HepG2 (cell line): Measurements from ENCODE around the gene SPAAR. TPM values are rescaled to one million over a fixed set of nuclear protein-coding genes. Genes with fewer than 3 reads are reported as not detected.

Experiments
- DNMT3B ChIP-seq: conservative IDR thresholded peaks from 2 replicates; pipeline ENCODE4 v1.6.1; 2016; ENCODE audit warnings: missing biosample characterization, control low read depth
- FOXJ3 ChIP-seq: sonication (generic); formaldehyde crosslinking; IDR thresholded peaks from 2 replicates; pipeline ENCODE4 v1.4.0; 2020; ENCODE audit warnings: missing genetic modification reagents, mild to moderate bottlenecking, borderline replicate concordance
- KDM2A ChIP-seq: sonication (generic); formaldehyde crosslinking; IDR thresholded peaks from 2 replicates; pipeline ENCODE4 v1.4.0; 2020; ENCODE audit warnings: low read depth, missing genetic modification reagents, borderline replicate concordance
- KDM5B ChIP-seq: sonication (generic); formaldehyde crosslinking; IDR thresholded peaks from 2 replicates; pipeline ENCODE4 v1.4.0; 2020; ENCODE audit warnings: missing genetic modification reagents, mild to moderate bottlenecking, borderline replicate concordance
- KMT2A ChIP-seq: sonication (generic); formaldehyde crosslinking; IDR thresholded peaks from 2 replicates; pipeline ENCODE4 v1.4.0; 2020; ENCODE audit warnings: missing genetic modification reagents
- POLR2A ChIP-seq, 2 experiments: IDR thresholded peaks; 2 replicates each; pipeline ENCODE4 v1.6.1; 2011; ENCODE audit warnings: low read depth in 2 of 2, low read length in 2 of 2, mild to moderate bottlenecking in 1 of 2, moderate library complexity in 1 of 2; ENCODE audit not compliant: insufficient read depth in 1 of 2
- RARA ChIP-seq: IDR thresholded peaks from 2 replicates; pipeline ENCODE4 v1.6.1; 2016; ENCODE audit warnings: missing genetic modification reagents, missing compliant biosample characterization
- SMAD9 ChIP-seq: sonication (generic); formaldehyde crosslinking; IDR thresholded peaks from 2 replicates; pipeline ENCODE4 v1.5.1; 2020; ENCODE audit warnings: mild to moderate bottlenecking, missing genetic modification reagents
- SOX13 ChIP-seq, 3 experiments: fragments of 450-650 bp in 1 of 3; sonication (generic) in 1 of 3; formaldehyde crosslinking in 1 of 3; IDR thresholded peaks in 2 of 3; conservative IDR thresholded peaks in 1 of 3; 2 replicates each; pipeline versions ENCODE4 v1.5.0 to v1.6.1; 2016 to 2020; ENCODE audit warnings: antibody characterized with exemption in 1 of 3, mild to moderate bottlenecking in 1 of 3, missing compliant biosample characterization in 1 of 3, missing genetic modification reagents in 1 of 3, moderate library complexity in 1 of 3
- TEAD3 ChIP-seq: optimal IDR thresholded peaks from 2 replicates; pipeline ENCODE3; 2016; ENCODE audit warnings: borderline replicate concordance
- ZBTB20 ChIP-seq: sonication (generic); formaldehyde crosslinking; IDR thresholded peaks from 2 replicates; pipeline ENCODE4 v1.8.1; 2023; ENCODE audit warnings: missing genetic modification reagents, low read depth, mild to moderate bottlenecking, borderline replicate concordance
- ZBTB42 ChIP-seq: sonication (generic); formaldehyde crosslinking; IDR thresholded peaks from 2 replicates; pipeline ENCODE4 v1.5.0; 2020; ENCODE audit warnings: mild to moderate bottlenecking, missing genetic modification reagents
- ZEB1 ChIP-seq: IDR thresholded peaks from 2 replicates; pipeline ENCODE4 v1.6.1; 2012; ENCODE audit warnings: mild to moderate bottlenecking, low read depth, inconsistent platforms; ENCODE audit not compliant: insufficient replicate concordance
- ZNF138 ChIP-seq: sonication (generic); formaldehyde crosslinking; IDR thresholded peaks from 2 replicates; pipeline ENCODE4 v1.5.0; 2020; ENCODE audit warnings: mild to moderate bottlenecking, low read depth, missing genetic modification reagents
- polyA plus RNA-seq, 8 experiments: library from polyadenylated mRNA; depleted of rRNA in 3 of 8; stranded (reverse) in 7 of 8; unstranded in 1 of 8; fragments of >200 nt; fragmentation: Illumina TruSeq in 4 of 8; extraction: Trizol in 4 of 8; gene quantifications; 2 replicates each; pipeline versions ENCODE4 v1.2.1 to v1.2.3, GENCODE V29; 2011 to 2016; ENCODE audit warnings: low read depth in 4 of 8, missing spikeins in 1 of 8, mixed read lengths in 1 of 8; ENCODE audit not compliant: insufficient read depth in 1 of 8
- total RNA-seq, 5 experiments: library from RNA; depleted of rRNA; stranded (reverse); fragments of >200 nt; fragmentation: Illumina TruSeq; extraction: Trizol; gene quantifications; 2 replicates each; pipeline ENCODE4 v1.2.3, GENCODE V29; 2016; ENCODE audit warnings: low read depth in 1 of 5
- TF ChIP-seq, protein P1 (sequence below): IDR thresholded peaks from 2 replicates; pipeline ENCODE4 v1.4.0; 2020; ENCODE audit warnings: mild to moderate bottlenecking, missing genetic modification reagents
- TF ChIP-seq, protein P2 (sequence below): sonication (generic); formaldehyde crosslinking; IDR thresholded peaks from 2 replicates; pipeline ENCODE4 v1.8.1; 2023; ENCODE audit warnings: mild to moderate bottlenecking, missing genetic modification reagents
- TF ChIP-seq, protein P3 (sequence below): sonication (generic); formaldehyde crosslinking; IDR thresholded peaks from 2 replicates; pipeline ENCODE4 v1.5.0; 2020; ENCODE audit warnings: missing genetic modification reagents, mild to moderate bottlenecking, borderline replicate concordance
- TF ChIP-seq, protein P4 (sequence below): sonication (generic); formaldehyde crosslinking; IDR thresholded peaks from 2 replicates; pipeline ENCODE4 v1.4.0; 2020; ENCODE audit warnings: missing genetic modification reagents, low read depth, mild to moderate bottlenecking, borderline replicate concordance
- TF ChIP-seq, protein P5 (sequence below): sonication (generic); formaldehyde crosslinking; IDR thresholded peaks from 2 replicates; pipeline ENCODE4 v1.5.0; 2020; ENCODE audit warnings: mild to moderate bottlenecking, missing genetic modification reagents, borderline replicate concordance

SPAAR gene
- total and polyA plus RNA-seq, 2 of the 13 experiments (the other 11 are each of a cell fraction or from before 2014, with no cell fraction given) = 0.07 TPM; not detected in 1

DNA sequence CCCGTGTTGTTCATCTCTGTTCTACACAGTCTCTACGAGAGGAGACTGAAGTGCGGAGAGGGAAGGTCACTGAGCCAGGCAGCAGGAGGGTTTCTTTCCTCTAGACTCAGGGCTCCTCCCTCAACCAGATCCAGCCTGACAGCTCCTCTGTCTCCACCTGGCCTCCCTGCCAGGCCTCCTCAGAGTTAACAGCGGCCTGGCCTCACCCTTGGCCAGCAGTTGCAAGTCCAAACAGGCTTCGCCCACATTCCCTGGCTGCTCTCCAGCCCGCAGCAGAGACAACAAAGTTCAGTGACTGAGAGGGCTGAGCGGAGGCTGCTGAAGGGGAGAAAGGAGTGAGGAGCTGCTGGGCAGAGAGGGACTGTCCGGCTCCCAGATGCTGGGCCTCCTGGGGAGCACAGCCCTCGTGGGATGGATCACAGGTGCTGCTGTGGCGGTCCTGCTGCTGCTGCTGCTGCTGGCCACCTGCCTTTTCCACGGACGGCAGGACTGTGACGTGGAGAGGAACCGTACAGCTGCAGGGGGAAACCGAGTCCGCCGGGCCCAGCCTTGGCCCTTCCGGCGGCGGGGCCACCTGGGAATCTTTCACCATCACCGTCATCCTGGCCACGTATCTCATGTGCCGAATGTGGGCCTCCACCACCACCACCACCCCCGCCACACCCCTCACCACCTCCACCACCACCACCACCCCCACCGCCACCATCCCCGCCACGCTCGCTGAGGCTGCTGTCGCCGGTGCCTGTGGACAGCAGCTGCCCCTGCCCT is 3.2 kb upstream of the SPAAR start, which contains the start of gene HRCT1 (continued):
- TF ChIP-seq TEAD3 (CRISPR knock-in tag) (peak; percentile 94), KDM5B (no peak; the same call in 1 of the 2 replicates), SOX13 (IDR thresholded peaks at IDR 0.05) (no peak), SOX13 (CRISPR knock-in tag; conservative IDR thresholded peaks at IDR 0.05 in 1 of 2, IDR thresholded peaks at IDR 0.05 in 1 of 2) (peak in 1 of 2 experiments; percentile 54; a peak in 1 of 4 replicates), RARA (CRISPR knock-in tag) (peak; percentile 28; the same call in 1 of the 2 replicates), DNMT3B (no peak), KMT2A (no peak), FOXJ3 (CRISPR knock-in tag) (no peak), POLR2A (IDR thresholded peaks at IDR 0.05; ENCODE audit: insufficient read depth in 1 of 2, low read depth in 2 of 2, low read length in 2 of 2) (no peak), ZBTB20 (CRISPR knock-in tag) (0 out of 2 replicates have a peak, but pooled peaks have one; percentile 33), ZNF138 (CRISPR knock-in tag) (no peak), SMAD9 (no peak), ZBTB42 (CRISPR knock-in tag) (no peak), ZEB1 (no peak), KDM2A (CRISPR knock-in tag) (peak; percentile 70; the same call in 1 of the 2 replicates)
- TF ChIP-seq, protein P1, sequence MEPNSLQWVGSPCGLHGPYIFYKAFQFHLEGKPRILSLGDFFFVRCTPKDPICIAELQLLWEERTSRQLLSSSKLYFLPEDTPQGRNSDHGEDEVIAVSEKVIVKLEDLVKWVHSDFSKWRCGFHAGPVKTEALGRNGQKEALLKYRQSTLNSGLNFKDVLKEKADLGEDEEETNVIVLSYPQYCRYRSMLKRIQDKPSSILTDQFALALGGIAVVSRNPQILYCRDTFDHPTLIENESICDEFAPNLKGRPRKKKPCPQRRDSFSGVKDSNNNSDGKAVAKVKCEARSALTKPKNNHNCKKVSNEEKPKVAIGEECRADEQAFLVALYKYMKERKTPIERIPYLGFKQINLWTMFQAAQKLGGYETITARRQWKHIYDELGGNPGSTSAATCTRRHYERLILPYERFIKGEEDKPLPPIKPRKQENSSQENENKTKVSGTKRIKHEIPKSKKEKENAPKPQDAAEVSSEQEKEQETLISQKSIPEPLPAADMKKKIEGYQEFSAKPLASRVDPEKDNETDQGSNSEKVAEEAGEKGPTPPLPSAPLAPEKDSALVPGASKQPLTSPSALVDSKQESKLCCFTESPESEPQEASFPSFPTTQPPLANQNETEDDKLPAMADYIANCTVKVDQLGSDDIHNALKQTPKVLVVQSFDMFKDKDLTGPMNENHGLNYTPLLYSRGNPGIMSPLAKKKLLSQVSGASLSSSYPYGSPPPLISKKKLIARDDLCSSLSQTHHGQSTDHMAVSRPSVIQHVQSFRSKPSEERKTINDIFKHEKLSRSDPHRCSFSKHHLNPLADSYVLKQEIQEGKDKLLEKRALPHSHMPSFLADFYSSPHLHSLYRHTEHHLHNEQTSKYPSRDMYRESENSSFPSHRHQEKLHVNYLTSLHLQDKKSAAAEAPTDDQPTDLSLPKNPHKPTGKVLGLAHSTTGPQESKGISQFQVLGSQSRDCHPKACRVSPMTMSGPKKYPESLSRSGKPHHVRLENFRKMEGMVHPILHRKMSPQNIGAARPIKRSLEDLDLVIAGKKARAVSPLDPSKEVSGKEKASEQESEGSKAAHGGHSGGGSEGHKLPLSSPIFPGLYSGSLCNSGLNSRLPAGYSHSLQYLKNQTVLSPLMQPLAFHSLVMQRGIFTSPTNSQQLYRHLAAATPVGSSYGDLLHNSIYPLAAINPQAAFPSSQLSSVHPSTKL (CRISPR knock-in tag) = peak; percentile 67
- TF ChIP-seq, protein P2, sequence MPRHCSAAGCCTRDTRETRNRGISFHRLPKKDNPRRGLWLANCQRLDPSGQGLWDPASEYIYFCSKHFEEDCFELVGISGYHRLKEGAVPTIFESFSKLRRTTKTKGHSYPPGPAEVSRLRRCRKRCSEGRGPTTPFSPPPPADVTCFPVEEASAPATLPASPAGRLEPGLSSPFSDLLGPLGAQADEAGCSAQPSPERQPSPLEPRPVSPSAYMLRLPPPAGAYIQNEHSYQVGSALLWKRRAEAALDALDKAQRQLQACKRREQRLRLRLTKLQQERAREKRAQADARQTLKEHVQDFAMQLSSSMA (CRISPR knock-in tag) = 0 out of 2 replicates have a peak, but pooled peaks have one; percentile 27
- TF ChIP-seq, protein P3, sequence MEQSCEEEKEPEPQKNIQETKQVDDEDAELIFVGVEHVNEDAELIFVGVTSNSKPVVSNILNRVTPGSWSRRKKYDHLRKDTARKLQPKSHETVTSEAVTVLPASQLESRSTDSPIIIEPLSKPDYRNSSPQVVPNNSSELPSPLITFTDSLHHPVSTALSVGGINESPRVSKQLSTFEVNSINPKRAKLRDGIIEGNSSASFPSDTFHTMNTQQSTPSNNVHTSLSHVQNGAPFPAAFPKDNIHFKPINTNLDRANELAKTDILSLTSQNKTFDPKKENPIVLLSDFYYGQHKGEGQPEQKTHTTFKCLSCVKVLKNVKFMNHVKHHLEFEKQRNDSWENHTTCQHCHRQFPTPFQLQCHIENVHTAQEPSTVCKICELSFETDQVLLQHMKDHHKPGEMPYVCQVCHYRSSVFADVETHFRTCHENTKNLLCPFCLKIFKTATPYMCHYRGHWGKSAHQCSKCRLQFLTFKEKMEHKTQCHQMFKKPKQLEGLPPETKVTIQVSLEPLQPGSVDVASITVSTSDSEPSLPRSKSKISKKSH (CRISPR knock-in tag) = 0 out of 2 replicates have a peak, but pooled peaks have one; percentile 52
- TF ChIP-seq, protein P4, sequence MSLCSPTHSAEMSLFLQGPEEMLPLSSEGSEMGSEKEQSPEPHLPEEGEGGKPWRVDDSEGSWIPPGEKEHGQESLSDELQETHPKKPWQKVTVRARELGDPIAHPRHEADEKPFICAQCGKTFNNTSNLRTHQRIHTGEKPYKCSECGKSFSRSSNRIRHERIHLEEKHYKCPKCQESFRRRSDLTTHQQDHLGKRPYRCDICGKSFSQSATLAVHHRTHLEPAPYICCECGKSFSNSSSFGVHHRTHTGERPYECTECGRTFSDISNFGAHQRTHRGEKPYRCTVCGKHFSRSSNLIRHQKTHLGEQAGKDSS (CRISPR knock-in tag) = no peak
- TF ChIP-seq, protein P5, sequence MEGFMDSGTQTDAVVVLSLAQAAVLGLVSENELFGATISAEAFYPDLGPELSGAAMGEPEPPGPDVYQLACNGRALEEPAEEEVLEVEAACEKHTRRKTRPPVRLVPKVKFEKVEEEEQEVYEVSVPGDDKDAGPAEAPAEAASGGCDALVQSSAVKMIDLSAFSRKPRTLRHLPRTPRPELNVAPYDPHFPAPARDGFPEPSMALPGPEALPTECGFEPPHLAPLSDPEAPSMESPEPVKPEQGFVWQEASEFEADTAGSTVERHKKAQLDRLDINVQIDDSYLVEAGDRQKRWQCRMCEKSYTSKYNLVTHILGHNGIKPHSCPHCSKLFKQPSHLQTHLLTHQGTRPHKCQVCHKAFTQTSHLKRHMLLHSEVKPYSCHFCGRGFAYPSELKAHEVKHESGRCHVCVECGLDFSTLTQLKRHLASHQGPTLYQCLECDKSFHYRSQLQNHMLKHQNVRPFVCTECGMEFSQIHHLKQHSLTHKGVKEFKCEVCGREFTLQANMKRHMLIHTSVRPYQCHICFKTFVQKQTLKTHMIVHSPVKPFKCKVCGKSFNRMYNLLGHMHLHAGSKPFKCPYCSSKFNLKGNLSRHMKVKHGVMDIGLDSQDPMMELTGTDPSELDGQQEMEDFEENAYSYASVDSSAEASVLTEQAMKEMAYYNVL (CRISPR knock-in tag) = 0 out of 2 replicates have a peak, but pooled peaks have one; percentile 23
